ENCODE measurements around the gene ASXL1. TPM values are rescaled to one million over a fixed set of nuclear protein-coding genes. Genes with fewer than 3 reads are reported as not detected.
A peak's percentile ranks its signal among the peaks of the same experiment; 100 is the strongest.

The ASXL1 gene
- total and polyA plus RNA-seq, 9 of the 15 experiments (the other 6 are each of a cell fraction or from before 2014, with no cell fraction given) = 6.5 to 65.3 (median 32.3) TPM

GRCh38 chr20:32337937-32338661 is 20.0 kb upstream of the ASXL1 start (continued):
- no peak for TF ChIP-seq CCNT2 (IDR thresholded peaks at IDR 0.05; ENCODE audit: borderline replicate concordance, extremely low read depth, insufficient read length, low read depth, low read length)

- Histone ChIP-seq H2AFZ (ENCODE audit: low read depth, low read length) (no peak overlapping the region), H3K4me3 (no peak overlapping the region), H3K9ac (ENCODE audit: insufficient read depth in 1 of 2, low read depth in 2 of 2, low read length in 2 of 2) (peak overlapping the region in 1 of 2 experiments; percentile 22; a peak in 1 of 4 replicates), H3K9me1 (ENCODE audit: control insufficient read depth, insufficient read depth, low read length) (no peaks in the 10 kb centered on the region), H3K27me3 (ENCODE audit: control insufficient read depth in 2 of 2, insufficient read depth in 2 of 2, low read length in 2 of 2) (no peaks in the 10 kb centered on the region), H3K9me3 (replicated peaks; ENCODE audit: control insufficient read depth, insufficient read depth, low read depth, low read length) (no peaks in the 10 kb centered on the region), H3K4me1 (replicated peaks in 1 of 2; ENCODE audit: control insufficient read depth in 2 of 2, insufficient read depth in 2 of 2, low read length in 2 of 2) (peaks cover 3 to 20% of the 10 kb centered on the region in 2 experiments; a peak in 4 of 5 replicates), H3K36me3 (ENCODE audit: control insufficient read depth, insufficient read depth, low read length) (no peaks in the 10 kb centered on the region), H3K27ac (ENCODE audit: extremely low read depth, low read depth, low read length) (no peak overlapping the region), H4K20me1 (replicated peaks; ENCODE audit: control insufficient read depth, insufficient read depth, low read length) (no peaks in the 10 kb centered on the region), H3K4me2 (ENCODE audit: insufficient read depth, low read length) (no peak overlapping the region), H3K79me2 (ENCODE audit: control insufficient read depth, insufficient read depth, low read length) (no peaks in the 10 kb centered on the region)
- ChIA-PET CTCF (ENCODE audit: low intra/inter-chr PET ratio) (no interaction called here), POLR2A (interaction anchor here (1.9 kb wide), 1 partner anchor 53 kb away, joined by 5 read pairs; no protein-coding TSS in a partner anchor)
- no peak for ATAC-seq
- DNase-seq (ENCODE audit: extremely low read depth in 1 of 4, low spot score in 3 of 4) = no peak
- BruUV-seq (replicated peaks) = no TSS peak
- 61% methylated on average over 7 of the region's 7 CpGs for WGBS (ENCODE audit: insufficient coverage, low coverage, missing lambda C conversion rate)
- FAIRE-seq = no peak
- in situ Hi-C loops (cut with MboI) (no loop called here), intact Hi-C loops (cut with micrococcal nuclease) (loop anchor here (10.0 kb wide), 1 partner anchor 316 kb away; no protein-coding TSS in a partner anchor)
- peak; percentile 87 for TF ChIP-seq CEBPG (CRISPR knock-in tag; IDR thresholded peaks at IDR 0.05)
- peak in 1 of 2 experiments; percentile 71; a peak in 2 of 4 replicates for TF ChIP-seq CEBPG (tag; conservative IDR thresholded peaks at IDR 0.05 in 1 of 2, IDR thresholded peaks at IDR 0.05 in 1 of 2)
- no peak for TF ChIP-seq CHD7 (IDR thresholded peaks at IDR 0.05; ENCODE audit: low read depth, low read length)
- no peak for TF ChIP-seq PTRF (tag; IDR thresholded peaks at IDR 0.05)
- peak; percentile 43 for TF ChIP-seq CEBPB (tag; IDR thresholded peaks at IDR 0.05)
- TF ChIP-seq LEF1 (IDR thresholded peaks at IDR 0.05) = no peak
- TF ChIP-seq ZNF174 (CRISPR knock-in tag; IDR thresholded peaks at IDR 0.05) = no peak
- TF ChIP-seq FOS (IDR thresholded peaks at IDR 0.05; ENCODE audit: extremely low read depth, insufficient read length) = no peak
Observed at GRCh38 chr20:32338665-32339064, 19.5 kb upstream of the ASXL1 start.
